Measurements from ENCODE around the gene HMOX2.

HMOX2 gene

GRCh38 chr16:4556580-4556979 lies 80.4 kb downstream of the HMOX2 start:
- no peak for DNase-seq (ENCODE audit: low read depth, low spot score)

GRCh38 chr16:4557973-4558372 lies 81.8 kb downstream of the HMOX2 start:
- DNase-seq (ENCODE audit: low read depth, low spot score), result no peak

Data from iPS DF 19.7 (cell line).